Activated CD4-positive, alpha-beta T cell treated with anti-CD3 and anti-CD28 coated beads, Interleukin-2, amount 50 U/mL, for 16 hours (primary cell): ENCODE data around the gene WDR33.

Experiments used
- DNase-seq: peaks from one replicate; pipeline ENCODE4 v3.0.0-alpha.2; 2020

The WDR33 gene

DNA sequence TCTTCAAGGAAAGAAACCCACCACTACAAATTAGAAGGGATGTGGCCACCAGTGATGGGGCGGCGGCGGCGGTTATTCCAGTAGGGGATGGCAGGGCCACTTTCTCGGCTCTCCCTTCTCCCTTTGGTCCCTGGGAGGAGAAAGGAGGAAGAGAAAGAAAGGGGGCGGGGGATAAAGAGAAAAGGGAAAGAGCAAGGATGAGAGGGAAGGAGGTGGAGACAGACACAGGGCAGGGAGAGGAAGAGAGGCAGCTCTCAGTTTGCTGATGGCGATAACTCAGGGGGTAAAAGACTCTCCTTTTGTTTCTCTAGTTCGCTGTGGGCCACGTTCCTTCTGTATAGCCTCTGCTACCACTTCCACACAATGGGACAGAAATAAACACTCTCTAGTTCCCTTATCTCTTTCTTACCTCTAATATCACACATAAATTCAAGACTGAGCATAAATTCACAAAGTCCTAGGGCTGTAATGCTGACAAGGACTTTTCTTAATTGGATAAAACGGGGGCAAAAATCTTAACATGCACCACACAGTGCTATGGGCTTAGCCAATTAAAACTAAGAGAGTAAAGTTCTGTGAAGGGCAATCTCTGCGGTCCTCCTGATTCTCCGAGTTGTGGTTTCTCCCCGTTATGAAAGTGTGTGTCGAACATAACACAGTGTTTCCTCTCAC, 95.1 kb downstream of the WDR33 start:
- DNase-seq, result no peak

- no peak for DNase-seq
These were observed 97.4 kb downstream of the WDR33 start for GRCh38 chr2:127713562-127713961.

DNA sequence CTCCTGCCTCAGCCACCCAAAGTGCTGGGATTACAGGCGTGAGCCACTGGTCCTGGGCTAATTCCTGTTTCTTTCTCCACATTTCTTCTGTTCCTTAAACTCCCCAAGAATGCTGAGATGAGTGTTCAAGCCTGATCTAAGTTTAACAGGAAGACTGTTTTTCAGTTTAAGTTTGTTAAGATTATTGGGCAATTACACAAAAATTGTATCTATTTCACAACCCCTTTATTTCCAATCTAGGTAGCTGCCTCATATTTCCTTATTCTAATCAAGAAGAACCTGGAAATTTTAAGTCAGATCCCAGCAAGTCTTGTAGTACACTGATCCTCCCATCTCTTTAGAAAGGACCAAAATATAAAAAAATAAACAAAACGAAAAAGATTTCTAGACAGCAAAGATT, 98.0 kb downstream of the WDR33 start:
- DNase-seq, result no peak

- no peak for DNase-seq
These were observed 101.6 kb downstream of the WDR33 start for GRCh38 chr2:127709336-127709735.

- no peak for DNase-seq
These were observed 102.9 kb downstream of the WDR33 start for GRCh38 chr2:127707890-127708648.

DNA sequence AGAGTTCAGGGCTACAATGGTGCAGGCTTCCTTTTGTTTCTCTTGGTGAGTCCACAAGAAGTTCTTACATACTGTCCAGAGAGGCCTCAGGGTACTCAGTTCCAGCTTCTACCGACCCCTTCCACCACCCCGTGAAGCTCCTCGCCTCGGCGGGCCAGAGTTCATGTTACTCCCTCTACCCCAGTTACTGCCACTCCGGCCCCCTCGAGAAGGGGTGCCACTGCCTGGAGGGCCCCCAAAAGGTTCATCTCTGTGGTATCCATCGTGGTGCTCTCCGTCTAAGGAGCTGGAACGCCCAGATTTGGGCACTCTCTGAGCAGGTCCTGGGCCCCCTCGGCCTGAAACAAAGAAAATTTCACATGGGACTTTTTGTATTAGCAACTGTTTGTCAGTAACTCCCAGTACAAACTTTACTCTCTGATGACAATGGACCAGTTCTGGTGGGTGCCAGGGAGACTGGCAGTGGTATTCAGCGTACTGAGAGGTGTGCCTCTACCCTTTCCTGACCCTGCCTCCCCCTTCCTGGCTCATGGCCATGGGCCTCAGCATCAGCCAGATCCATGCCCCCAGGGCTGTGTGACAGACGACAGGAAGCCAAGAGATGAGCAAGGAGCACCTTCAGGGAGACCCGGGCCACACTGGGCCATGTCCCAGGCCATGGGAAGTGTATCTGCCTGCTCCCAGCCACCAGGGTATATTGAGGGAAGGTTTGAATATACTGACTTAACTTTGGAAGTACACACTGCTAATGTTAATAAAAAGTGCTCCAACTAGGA, 104.6 kb downstream of the WDR33 start:
- DNase-seq, result no peak

DNA sequence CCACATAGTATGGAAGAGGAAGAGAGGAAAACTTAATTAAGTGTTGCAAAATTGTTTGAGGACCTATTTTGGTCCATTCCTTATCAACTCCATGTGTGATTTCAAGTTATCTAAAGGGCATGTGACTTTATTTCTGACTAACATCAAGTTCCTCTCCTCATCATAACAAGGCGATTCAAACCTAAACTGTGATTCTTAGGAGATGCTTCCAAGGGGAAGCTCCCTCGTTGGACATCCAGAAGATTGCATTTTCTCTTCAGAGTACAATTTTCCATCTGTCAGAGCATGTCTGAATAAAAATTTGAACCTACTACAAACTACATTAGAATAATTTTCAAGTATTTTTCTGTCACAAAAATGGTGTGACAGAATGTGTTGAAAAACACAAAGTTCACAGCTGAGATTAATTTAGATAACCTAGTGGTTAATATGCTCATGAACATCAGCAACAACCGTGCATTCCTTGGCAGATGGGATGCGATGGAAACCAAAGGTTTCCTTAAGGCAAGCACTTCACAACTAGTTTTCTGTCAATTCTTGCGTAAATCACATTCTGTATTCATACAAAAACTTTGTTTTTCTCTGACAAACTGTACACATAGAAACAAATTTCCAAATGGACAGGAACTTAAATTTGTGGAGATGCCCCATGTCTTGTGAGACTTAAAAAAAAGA, 105.4 kb downstream of the WDR33 start:
- no peak for DNase-seq

DNA sequence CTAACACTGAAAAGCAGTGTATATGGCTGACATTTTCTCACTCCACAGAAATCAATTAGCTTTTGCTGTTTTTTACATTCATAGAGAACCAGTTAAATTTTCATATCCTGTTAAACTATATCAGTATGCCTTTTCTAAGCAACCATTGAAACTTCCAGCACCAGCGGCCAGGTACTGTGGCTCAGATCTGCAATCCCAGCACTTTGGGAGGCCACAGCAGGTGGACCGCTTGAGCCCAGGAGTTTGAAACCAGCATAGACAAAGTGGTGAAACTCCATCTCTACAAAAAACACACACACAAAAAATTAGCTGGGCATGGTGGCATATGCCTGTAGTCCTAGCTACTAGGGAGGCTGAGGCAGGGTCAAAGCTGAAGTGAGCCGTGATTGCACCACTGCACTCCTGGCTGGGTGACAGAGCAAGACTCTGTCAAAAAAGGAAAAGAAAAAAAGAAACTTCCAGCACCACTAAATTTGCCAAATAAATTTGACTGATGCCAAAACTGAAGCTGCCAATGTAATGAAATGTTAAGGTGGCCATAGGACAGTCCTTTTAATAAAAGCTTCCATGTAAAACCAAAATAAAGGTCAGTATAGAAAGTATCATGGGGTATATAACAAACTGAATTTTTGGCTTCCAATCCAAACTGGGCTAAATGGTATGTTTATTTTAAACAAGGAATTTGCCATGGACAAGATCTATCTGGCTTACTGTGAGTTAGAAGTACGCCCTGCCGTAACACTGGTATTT, 106.2 kb downstream of the WDR33 start:
- DNase-seq, result no peak

DNA sequence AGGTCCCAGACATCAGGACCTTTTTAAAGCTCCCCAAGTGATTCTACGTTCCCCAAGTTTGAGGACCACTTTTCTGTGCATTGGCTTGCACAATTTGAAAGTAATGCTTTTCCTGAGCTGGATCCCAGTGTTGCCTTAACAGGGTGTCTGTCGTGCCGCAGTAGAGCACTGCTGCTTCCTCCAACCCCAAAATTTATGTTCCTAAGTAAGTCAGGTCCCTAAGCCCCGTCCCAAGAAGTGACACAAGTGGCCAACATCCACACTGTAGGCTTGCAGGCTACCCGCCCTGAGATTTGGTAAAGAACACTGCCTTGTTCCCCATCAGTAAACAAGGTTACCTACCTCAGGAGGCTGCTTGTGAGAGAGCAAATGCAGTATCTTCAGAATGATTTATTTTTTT, 107.7 kb downstream of the WDR33 start:
- no peak for DNase-seq

- no peak for DNase-seq
These were observed 108.5 kb downstream of the WDR33 start for GRCh38 chr2:127702395-127703009.

- peak; percentile 87 for DNase-seq
These were observed 109.1 kb downstream of the WDR33 start for GRCh38 chr2:127701651-127702394.

DNA sequence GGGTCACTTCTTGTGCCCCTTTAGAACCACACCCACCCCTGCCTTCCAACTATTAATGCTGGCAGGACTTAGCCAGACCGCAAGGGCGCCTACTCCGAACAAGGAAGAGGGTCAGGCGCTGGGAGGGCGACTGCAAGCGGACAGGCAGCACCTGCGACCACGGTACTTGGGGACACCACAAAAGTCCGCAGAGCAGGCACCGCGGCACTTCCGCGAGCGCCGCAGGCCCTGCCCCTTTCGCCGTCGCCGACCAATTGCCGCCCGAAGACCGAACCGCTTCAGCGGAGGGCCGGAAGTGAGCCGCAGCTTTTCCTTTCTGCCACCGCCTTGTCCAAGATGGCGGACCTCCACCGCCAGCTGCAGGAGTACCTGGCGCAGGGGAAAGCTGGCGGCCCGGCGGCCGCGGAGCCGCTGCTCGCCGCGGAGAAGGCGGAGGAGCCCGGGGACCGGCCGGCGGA, 109.7 kb downstream of the WDR33 start, which contains the start of gene SFT2D3:
Gene SFT2D3, plus strand, starts transcription at position 305 of the 458 bp plus-strand sequence. Its CDS starts 32 bp downstream, at position 337.
- peak; percentile 95 for DNase-seq

- peak; percentile 21 for DNase-seq
These were observed 110.3 kb downstream of the WDR33 start for GRCh38 chr2:127700527-127701192.

- DNase-seq, result no peak
These were observed 112.2 kb downstream of the WDR33 start for GRCh38 chr2:127698553-127699355.

- no peak for DNase-seq
These were observed 113.3 kb downstream of the WDR33 start for GRCh38 chr2:127697482-127698180.

- DNase-seq, result peak; percentile 43
These were observed 115.2 kb downstream of the WDR33 start for GRCh38 chr2:127695491-127696472.

DNA sequence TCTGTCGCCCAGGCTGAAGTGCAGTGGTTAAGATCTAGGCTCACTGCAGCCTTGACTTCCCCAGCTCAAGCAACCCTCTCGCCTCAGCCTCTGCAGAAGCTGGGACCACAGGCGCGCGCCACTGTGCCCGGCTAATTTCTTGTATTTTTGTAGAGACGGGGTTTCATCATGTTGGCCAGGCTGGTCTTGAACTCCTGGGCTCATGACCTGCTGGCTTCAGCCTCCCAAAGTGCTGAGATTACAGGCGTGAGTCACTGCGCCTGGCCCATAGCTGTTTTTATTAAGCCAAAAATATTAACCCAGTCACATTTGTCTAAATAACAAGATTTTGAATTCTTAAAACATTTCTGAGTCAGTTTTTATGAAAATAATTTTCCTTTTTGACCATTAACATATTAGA, 116.0 kb downstream of the WDR33 start:
- DNase-seq, result no peak

GRCh38 chr2:127690696-127691095, 120.3 kb downstream of the WDR33 start:
- DNase-seq, result no peak
